CD4-positive, alpha-beta T cell (primary cell): ENCODE data around the gene SPEM3. TPM values are rescaled to one million over a fixed set of nuclear protein-coding genes. Genes with fewer than 3 reads are reported as not detected.
A peak's percentile ranks its signal among the peaks of the same experiment; 100 is the strongest.

Experiments used
- ATAC-seq: fragments of 200-7000 bp; cut with Tn5 transposase; one replicate; pipeline ENCODE4 v1.10.0; 2022; ENCODE audit warnings: mild to moderate bottlenecking; ENCODE audit not compliant: poor library complexity
- CTCF ChIA-PET: fragments of 350-600 bp; sonication (Branson Sonifier 250); formaldehyde crosslinking; loops from one replicate; lab custom pipeline; 2021; ENCODE audit warnings: antibody characterized with exemption, inconsistent platforms; lab: Charles Lee
- POLR2A ChIA-PET: fragments of 350-600 bp; sonication (Branson Sonifier 250); formaldehyde crosslinking; loops from one replicate; lab custom pipeline; 2021; ENCODE audit warnings: antibody characterized with exemption, inconsistent platforms; lab: Charles Lee
- DNase-seq, 14 experiments: peaks; one replicate each; pipeline ENCODE4 v3.0.0-alpha.2; 2013 to 2020; ENCODE audit warnings: mixed read lengths in 2 of 14
- H3K27ac ChIP-seq, 2 donors: one replicate each; pipeline versions ENCODE4 v1.5.1 to v1.7.0; 2013; ENCODE audit warnings: low read length in 2 of 2, low read depth in 1 of 2, mild to moderate bottlenecking in 1 of 2
- H3K27me3 ChIP-seq, 2 experiments: 1 replicate in 1 of 2; 2 replicates in 1 of 2; pipeline versions ENCODE4 v1.6.1 to v1.7.0; 2013; ENCODE audit warnings: low read length in 2 of 2, control low read depth in 1 of 2, mild to moderate bottlenecking in 1 of 2, moderate library complexity in 1 of 2; ENCODE audit not compliant: insufficient read depth in 2 of 2, control insufficient read depth in 1 of 2
- H3K36me3 ChIP-seq: one replicate; pipeline ENCODE4 v1.6.1; 2013; ENCODE audit warnings: low read length, control low read depth; ENCODE audit not compliant: insufficient read depth
- H3K4me1 ChIP-seq: one replicate; pipeline ENCODE4 v1.6.1; 2013; ENCODE audit warnings: low read length, control low read depth; ENCODE audit not compliant: insufficient read depth
- H3K4me3 ChIP-seq: one replicate; pipeline ENCODE4 v1.5.1; 2013; ENCODE audit warnings: mild to moderate bottlenecking, low read length, moderate library complexity
- H3K9me3 ChIP-seq, 2 experiments: 1 replicate in 1 of 2; 2 replicates in 1 of 2; pipeline versions ENCODE4 v1.6.1 to v1.7.0; 2013; ENCODE audit warnings: low read length in 2 of 2, mild to moderate bottlenecking in 2 of 2, control low read depth in 1 of 2, moderate library complexity in 1 of 2; ENCODE audit not compliant: control insufficient read depth in 1 of 2, insufficient read depth in 1 of 2
- H3K27ac Mint-ChIP-seq: one replicate; pipeline ENCODE4 v1.8.0; 2020; ENCODE audit warnings: mixed read lengths
- H3K27me3 Mint-ChIP-seq: one replicate; pipeline ENCODE4 v1.8.0; 2021; ENCODE audit warnings: mixed read lengths
- H3K36me3 Mint-ChIP-seq: one replicate; pipeline ENCODE4 v1.8.0; 2021; ENCODE audit warnings: low read depth, mixed read lengths
- H3K4me1 Mint-ChIP-seq: one replicate; pipeline ENCODE4 v1.8.0; 2021; ENCODE audit warnings: low read depth, mixed read lengths
- H3K4me3 Mint-ChIP-seq: one replicate; pipeline ENCODE4 v1.8.0; 2020; ENCODE audit warnings: mild to moderate bottlenecking, mixed read lengths
- H3K9me3 Mint-ChIP-seq: one replicate; pipeline ENCODE4 v1.8.0; 2020; ENCODE audit warnings: mixed read lengths
- CTCF ChIP-seq: fragments of 200-600 bp; IDR thresholded peaks from one replicate; pipeline ENCODE4 v1.8.0; 2022; ENCODE audit warnings: antibody characterized with exemption, mild to moderate bottlenecking
- intact Hi-C, 2 experiments: fragments of 100-400 bp; cut with DNase I in 1 of 2; cut with micrococcal nuclease in 1 of 2; formaldehyde crosslinking; loops; one replicate each; pipeline versions ENCODE4 v1.15.1 to v1.9.0; 2023 to 2025; cut with DNase I, micrococcal nuclease
- total RNA-seq, 174 experiments: library from RNA in 2 of 174; stranded (reverse) in 2 of 174; gene quantifications; one replicate each; pipeline ENCODE4 v1.2.3 and lab custom pipeline; 2021 to 2026

SPEM3 gene
- total RNA-seq, 2 experiments from 2014 or later: not detected

DNA sequence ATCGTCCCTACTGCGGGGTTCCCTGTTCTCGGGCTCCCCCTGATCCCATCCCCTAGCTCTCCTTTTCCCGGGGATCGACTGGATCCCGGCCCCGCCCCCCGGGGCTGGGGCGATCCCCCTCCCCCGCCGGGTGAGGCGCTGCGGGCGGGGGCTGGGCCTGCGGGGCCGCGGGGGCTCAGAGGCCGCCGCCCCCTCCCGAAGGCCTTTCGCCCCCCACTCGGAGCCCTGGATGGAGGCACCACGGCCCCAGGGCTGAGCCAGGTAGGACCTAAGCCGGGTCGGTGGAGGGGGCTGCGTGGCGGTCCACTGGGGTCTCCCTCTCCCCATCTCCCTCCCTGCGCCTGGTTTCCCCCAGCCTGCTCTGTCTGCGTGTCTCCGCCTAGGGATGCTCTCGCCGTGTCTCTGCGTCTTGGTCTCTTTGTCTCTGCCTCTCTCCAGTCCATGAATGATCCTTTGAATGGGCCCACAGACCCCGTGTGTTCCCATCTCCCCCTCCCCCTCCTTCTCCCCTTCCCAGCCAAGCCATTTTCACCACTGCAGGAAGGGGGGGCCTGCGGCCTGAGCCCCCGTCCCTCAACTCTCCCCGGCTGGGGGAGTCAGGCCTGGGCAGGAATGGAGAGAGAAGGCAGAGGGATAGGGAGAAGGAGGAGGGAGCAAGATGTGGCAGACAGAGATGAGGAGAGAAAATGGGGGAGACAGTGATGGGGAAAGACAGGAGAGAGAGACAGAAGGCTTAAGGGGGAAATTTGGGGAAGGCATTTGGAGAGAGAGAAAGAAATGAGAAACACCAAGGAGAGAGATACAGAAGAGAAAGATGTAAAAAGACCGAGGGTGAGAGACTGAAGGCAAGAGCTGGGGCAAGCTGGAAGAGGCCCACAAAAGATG lies 23.1 kb upstream of the SPEM3 start:
- Histone ChIP-seq H3K27ac (no peak overlapping the region), H3K4me3 (peak overlapping the region; percentile 77), H3K4me1 (peaks cover 36% of the 10 kb centered on the region), H3K27me3 (peaks cover 0 to 5% of the 10 kb centered on the region in 2 experiments), H3K9me3 (no peaks in the 10 kb centered on the region), H3K36me3 (no peaks in the 10 kb centered on the region)
- Mint-ChIP-seq H3K4me1 (peaks cover 28% of the 10 kb centered on the region), H3K4me3 (peak overlapping the region; percentile 89), H3K27ac (peak overlapping the region; percentile 63), H3K36me3 (peaks cover 9% of the 10 kb centered on the region), H3K9me3 (no peaks in the 10 kb centered on the region), H3K27me3 (no peaks in the 10 kb centered on the region)
- CTCF ChIA-PET: interaction anchor here (2.3 kb wide), 1 partner anchor 21 kb away, joined by 6 read pairs; no protein-coding TSS in a partner anchor
- ATAC-seq: no peak
- intact Hi-C loops: loop anchor here in 1 of 2 experiments (2.0 to 10.0 kb wide), 2 partner anchors 29 to 51 kb away; partner anchors contain the start of genes KCTD11, TMEM102 and TMEM95
- peak in 1 of 14 experiments; percentile 50 for DNase-seq
- POLR2A ChIA-PET: interaction anchor here (1.2 to 2.9 kb wide), 3 partner anchors 22 to 281 kb away, joined by 4 to 23 read pairs (median 7); partner anchors contain the start of genes POLR2A and TP53
- TF ChIP-seq CTCF: no peak

DNA sequence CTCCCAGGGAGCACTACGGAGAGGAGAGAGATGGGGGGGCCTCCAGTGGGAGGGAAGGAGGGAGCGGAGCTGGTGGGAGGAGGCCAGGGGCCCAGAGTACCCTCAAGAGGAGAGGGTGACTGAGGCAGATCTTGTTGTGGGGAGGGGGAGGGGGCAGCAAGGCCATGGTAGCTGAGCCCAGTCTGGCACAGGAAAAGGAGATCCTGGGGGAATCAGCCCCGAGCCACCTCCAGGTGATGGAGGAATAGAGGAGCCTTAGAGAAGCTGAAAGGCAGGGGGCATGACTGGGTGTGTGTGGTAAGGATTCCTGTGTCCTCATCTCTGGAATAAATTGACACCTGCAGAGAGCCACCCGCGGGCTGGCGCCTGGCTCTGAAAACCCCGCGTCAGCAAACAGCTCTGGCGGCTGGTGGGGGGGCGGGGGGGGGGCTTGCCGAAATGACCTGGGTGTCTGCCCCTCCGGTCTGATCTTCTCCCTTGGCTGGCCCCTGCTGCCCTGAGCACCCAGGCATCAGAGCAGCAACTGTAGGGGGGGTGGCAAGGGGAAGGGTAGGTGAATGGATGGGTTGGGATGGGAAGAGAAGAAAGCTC lies 22.3 kb upstream of the SPEM3 start:
- Histone ChIP-seq H3K27ac (no peak overlapping the region), H3K36me3 (no peaks in the 10 kb centered on the region), H3K27me3 (peaks cover 0 to 5% of the 10 kb centered on the region in 2 experiments), H3K4me1 (peaks cover 36% of the 10 kb centered on the region), H3K4me3 (no peak overlapping the region), H3K9me3 (no peaks in the 10 kb centered on the region)
- peak overlapping the region; percentile 63 for H3K27ac Mint-ChIP-seq
- H3K36me3 Mint-ChIP-seq: peaks cover 9% of the 10 kb centered on the region
- no peaks in the 10 kb centered on the region for H3K27me3 Mint-ChIP-seq
- no peak for DNase-seq
- intact Hi-C loops: loop anchor here in 1 of 2 experiments (10.0 kb wide), 1 partner anchor 52 kb away; the partner anchor contains the start of genes KCTD11 and TMEM95
- peak overlapping the region; percentile 89 for H3K4me3 Mint-ChIP-seq
- ATAC-seq: no peak
- H3K9me3 Mint-ChIP-seq: no peaks in the 10 kb centered on the region
- POLR2A ChIA-PET: interaction anchor here (1.2 to 1.5 kb wide), 2 partner anchors 22 to 280 kb away, joined by 4 to 7 read pairs; partner anchors contain the start of gene TP53
- no peak for TF ChIP-seq CTCF
- peaks cover 28% of the 10 kb centered on the region for H3K4me1 Mint-ChIP-seq
- CTCF ChIA-PET: no interaction called here

- H3K36me3 ChIP-seq: no peaks in the 10 kb centered on the region
- intact Hi-C loops: loop anchor here (1.0 to 10.0 kb wide), 2 partner anchors 25 to 52 kb away; partner anchors contain the start of genes KCTD11 (in 1 of the 2) and TMEM95 (in 1 of the 2)
- no peaks in the 10 kb centered on the region for H3K9me3 ChIP-seq
- no peak overlapping the region for H3K27ac ChIP-seq
- H3K4me3 ChIP-seq: no peak overlapping the region
- peaks cover 36% of the 10 kb centered on the region for H3K4me1 ChIP-seq
- CTCF ChIA-PET: interaction anchor here (2.2 kb wide), 1 partner anchor 52 kb away, joined by 5 read pairs; the partner anchor contains the start of gene TMEM95
- H3K9me3 Mint-ChIP-seq: no peaks in the 10 kb centered on the region
- POLR2A ChIA-PET: interaction anchor here (1.2 to 1.9 kb wide), 2 partner anchors 23 to 279 kb away, joined by 7 read pairs; partner anchors contain the start of gene TP53
- H3K27me3 ChIP-seq: peaks cover 0 to 5% of the 10 kb centered on the region in 2 experiments
- peak overlapping the region; percentile 27 for H3K27ac Mint-ChIP-seq
- peak overlapping the region; percentile 51 for H3K4me3 Mint-ChIP-seq
- TF ChIP-seq CTCF: no peak
- ATAC-seq (no peak), DNase-seq (no peak)
- H3K4me1 Mint-ChIP-seq: peaks cover 28% of the 10 kb centered on the region
- peaks cover 9% of the 10 kb centered on the region for H3K36me3 Mint-ChIP-seq
- no peaks in the 10 kb centered on the region for H3K27me3 Mint-ChIP-seq
Measured at GRCh38 chr17:7407082-7407481, 21.6 kb upstream of the SPEM3 start.
